Stimulated activated CD8-positive, alpha-beta memory T cell treated with anti-CD3 and anti-CD28 coated beads, Interleukin-4, amount 100 ng/mL, for 1 hour (primary cell): ENCODE data around the gene PASK.

Experiments
- DNase-seq, 2 donors: peaks; one replicate each; pipeline ENCODE4 v3.0.0-alpha.2; 2020; ENCODE audit warnings: low read depth in 2 of 2, low spot score in 1 of 2

Gene PASK

GRCh38 chr2:241148239-241148638 is 1.0 kb downstream of the PASK start:
- DNase-seq, result no peak

- DNase-seq, result no peak
These were observed 1.9 kb downstream of the PASK start for GRCh38 chr2:241147336-241147735.

GRCh38 chr2:241146286-241146685 is 3.0 kb downstream of the PASK start:
- no peak for DNase-seq

GRCh38 chr2:241142593-241142992 is 6.7 kb downstream of the PASK start:
- no peak for DNase-seq

GRCh38 chr2:241142063-241142462 is 7.2 kb downstream of the PASK start:
- DNase-seq, result no peak

- no peak for DNase-seq
These were observed 8.0 kb downstream of the PASK start for GRCh38 chr2:241141214-241141770.

GRCh38 chr2:241140445-241140840 is 8.8 kb downstream of the PASK start:
- no peak for DNase-seq

GRCh38 chr2:241139531-241140444 is 9.5 kb downstream of the PASK start:
- DNase-seq, result no peak

GRCh38 chr2:241138471-241138870 is 10.8 kb downstream of the PASK start:
- DNase-seq, result no peak

- no peak for DNase-seq
These were observed 11.7 kb downstream of the PASK start for GRCh38 chr2:241137276-241138190.

GRCh38 chr2:241136661-241137260 is 12.5 kb downstream of the PASK start:
- DNase-seq, result no peak

GRCh38 chr2:241136191-241136590 is 13.1 kb downstream of the PASK start:
- no peak for DNase-seq

- no peak for DNase-seq
These were observed 13.5 kb downstream of the PASK start for GRCh38 chr2:241135737-241136136.

- DNase-seq, result no peak
These were observed 14.6 kb downstream of the PASK start for GRCh38 chr2:241134711-241135110.

GRCh38 chr2:241133436-241133820 is 15.8 kb downstream of the PASK start:
- DNase-seq, result no peak

GRCh38 chr2:241132538-241133435 is 16.5 kb downstream of the PASK start:
- DNase-seq, result no peak

- no peak for DNase-seq
These were observed 17.7 kb downstream of the PASK start for GRCh38 chr2:241131531-241131930.

- DNase-seq, result no peak
These were observed 19.0 kb downstream of the PASK start for GRCh38 chr2:241130316-241130715.

- DNase-seq, result no peak
These were observed 20.0 kb downstream of the PASK start for GRCh38 chr2:241129086-241129871.
